Measurements from ENCODE around the gene HSD17B2. TPM values are rescaled to one million over a fixed set of nuclear protein-coding genes. Genes with fewer than 3 reads are reported as not detected.

HSD17B2 gene
- total RNA-seq, 1 experiment from 2014 or later: 0.55 TPM

DNA sequence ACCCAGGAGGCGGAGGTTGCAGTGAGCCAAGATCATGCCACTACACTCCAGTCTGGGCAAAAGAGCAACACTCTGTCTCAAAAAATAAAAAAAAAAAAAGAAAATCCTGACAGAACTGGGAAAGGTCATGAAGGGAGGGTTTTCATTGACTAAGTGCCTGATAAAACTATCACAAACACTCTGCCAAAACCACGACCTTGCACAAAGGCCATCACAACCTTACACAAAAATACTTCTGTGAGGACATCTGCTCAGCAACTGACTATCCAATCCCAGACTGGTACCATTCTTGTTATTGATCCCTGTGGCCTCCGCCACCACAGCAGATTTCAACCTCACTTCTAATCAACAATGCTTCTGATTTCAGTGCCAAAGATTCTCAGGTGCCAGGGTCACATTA lies 94.8 kb downstream of the HSD17B2 start:
- Mint-ChIP-seq H3K36me3 (no peaks in the 10 kb centered on the region), H3K27me3 (ENCODE audit: low read depth) (no peaks in the 10 kb centered on the region), H3K9me3 (no peaks in the 10 kb centered on the region), H3K4me1 (peaks cover 18% of the 10 kb centered on the region), H3K27ac (no peak overlapping the region), H3K4me3 (no peak overlapping the region)
- CTCF ChIA-PET: no interaction called here
- DNase-seq (ENCODE audit: low spot score): no peak
- no peak for ATAC-seq
- POLR2A ChIA-PET: no interaction called here
- TF ChIP-seq TP53 (CRISPR knock-in tag; IDR thresholded peaks at IDR 0.05): no peak
- no peak for TF ChIP-seq TEAD4 (CRISPR knock-in tag; IDR thresholded peaks at IDR 0.05)
- TF ChIP-seq ZSCAN18 (CRISPR knock-in tag; IDR thresholded peaks at IDR 0.05): no peak

DNA sequence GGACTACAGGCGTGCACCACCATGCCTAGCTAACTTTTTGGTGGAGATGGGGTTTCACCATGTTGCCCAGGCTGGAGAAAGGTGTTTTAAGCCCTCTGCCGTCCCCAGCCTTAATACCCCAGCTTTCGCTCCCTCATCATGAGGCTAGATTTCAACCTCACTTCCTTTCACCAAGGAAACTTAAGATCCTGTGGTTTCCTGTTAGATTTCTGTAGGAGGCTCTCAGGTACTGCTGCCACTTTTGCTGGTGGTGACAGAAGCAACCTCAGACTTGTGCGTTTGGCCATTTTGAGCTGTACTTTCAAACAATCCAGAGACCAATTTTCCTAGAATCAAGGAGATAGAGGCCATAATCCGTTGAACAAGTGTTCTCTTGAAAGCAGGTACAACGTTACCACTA lies 98.7 kb downstream of the HSD17B2 start:
- Mint-ChIP-seq H3K9me3 (no peaks in the 10 kb centered on the region), H3K36me3 (peaks cover 21% of the 10 kb centered on the region), H3K27me3 (ENCODE audit: low read depth) (no peaks in the 10 kb centered on the region), H3K4me1 (peaks cover 16% of the 10 kb centered on the region), H3K27ac (peak overlapping the region; percentile 57; the same call in 1 of the 2 replicates), H3K4me3 (no peak overlapping the region)
- DNase-seq (ENCODE audit: low spot score): no peak
- TF ChIP-seq NR3C1 (CRISPR knock-in tag; conservative IDR thresholded peaks at IDR 0.05; ENCODE audit: low read depth) (no peak), IRF2 (CRISPR knock-in tag; IDR thresholded peaks at IDR 0.05; ENCODE audit: borderline replicate concordance, low read depth) (no peak), CBFB (CRISPR knock-in tag; IDR thresholded peaks at IDR 0.05; ENCODE audit: low read depth) (no peak), GRHL2 (CRISPR knock-in tag; IDR thresholded peaks at IDR 0.05; ENCODE audit: insufficient replicate concordance, severe bottlenecking) (no peak), ZNF396 (CRISPR knock-in tag; IDR thresholded peaks at IDR 0.05; ENCODE audit: borderline replicate concordance) (no peak), JAZF1 (CRISPR knock-in tag; IDR thresholded peaks at IDR 0.05) (no peak), TP53 (CRISPR knock-in tag; IDR thresholded peaks at IDR 0.05) (no peak), CREM (CRISPR knock-in tag; IDR thresholded peaks at IDR 0.05) (no peak), ZNF263 (CRISPR knock-in tag; IDR thresholded peaks at IDR 0.05; ENCODE audit: low read depth) (no peak), HMGA2 (CRISPR knock-in tag; IDR thresholded peaks at IDR 0.05) (no peak), ZNF121 (CRISPR knock-in tag; IDR thresholded peaks at IDR 0.05) (no peak), PRRX2 (CRISPR knock-in tag; IDR thresholded peaks at IDR 0.05) (no peak), E2F4 (CRISPR knock-in tag; IDR thresholded peaks at IDR 0.05; ENCODE audit: borderline replicate concordance, low read depth) (no peak), PRDM15 (CRISPR knock-in tag; IDR thresholded peaks at IDR 0.05) (no peak), SP1 (CRISPR knock-in tag; conservative IDR thresholded peaks at IDR 0.05) (no peak), ETV6 (CRISPR knock-in tag; IDR thresholded peaks at IDR 0.05) (no peak), ZNF317 (CRISPR knock-in tag; IDR thresholded peaks at IDR 0.05; ENCODE audit: borderline replicate concordance, low read depth) (no peak), ZNF219 (CRISPR knock-in tag; IDR thresholded peaks at IDR 0.05; ENCODE audit: borderline replicate concordance) (no peak)
- TF ChIP-seq, protein P1, sequence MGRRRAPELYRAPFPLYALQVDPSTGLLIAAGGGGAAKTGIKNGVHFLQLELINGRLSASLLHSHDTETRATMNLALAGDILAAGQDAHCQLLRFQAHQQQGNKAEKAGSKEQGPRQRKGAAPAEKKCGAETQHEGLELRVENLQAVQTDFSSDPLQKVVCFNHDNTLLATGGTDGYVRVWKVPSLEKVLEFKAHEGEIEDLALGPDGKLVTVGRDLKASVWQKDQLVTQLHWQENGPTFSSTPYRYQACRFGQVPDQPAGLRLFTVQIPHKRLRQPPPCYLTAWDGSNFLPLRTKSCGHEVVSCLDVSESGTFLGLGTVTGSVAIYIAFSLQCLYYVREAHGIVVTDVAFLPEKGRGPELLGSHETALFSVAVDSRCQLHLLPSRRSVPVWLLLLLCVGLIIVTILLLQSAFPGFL (CRISPR knock-in tag; IDR thresholded peaks at IDR 0.05; ENCODE audit: borderline replicate concordance): no peak
- TF ChIP-seq, protein P2, sequence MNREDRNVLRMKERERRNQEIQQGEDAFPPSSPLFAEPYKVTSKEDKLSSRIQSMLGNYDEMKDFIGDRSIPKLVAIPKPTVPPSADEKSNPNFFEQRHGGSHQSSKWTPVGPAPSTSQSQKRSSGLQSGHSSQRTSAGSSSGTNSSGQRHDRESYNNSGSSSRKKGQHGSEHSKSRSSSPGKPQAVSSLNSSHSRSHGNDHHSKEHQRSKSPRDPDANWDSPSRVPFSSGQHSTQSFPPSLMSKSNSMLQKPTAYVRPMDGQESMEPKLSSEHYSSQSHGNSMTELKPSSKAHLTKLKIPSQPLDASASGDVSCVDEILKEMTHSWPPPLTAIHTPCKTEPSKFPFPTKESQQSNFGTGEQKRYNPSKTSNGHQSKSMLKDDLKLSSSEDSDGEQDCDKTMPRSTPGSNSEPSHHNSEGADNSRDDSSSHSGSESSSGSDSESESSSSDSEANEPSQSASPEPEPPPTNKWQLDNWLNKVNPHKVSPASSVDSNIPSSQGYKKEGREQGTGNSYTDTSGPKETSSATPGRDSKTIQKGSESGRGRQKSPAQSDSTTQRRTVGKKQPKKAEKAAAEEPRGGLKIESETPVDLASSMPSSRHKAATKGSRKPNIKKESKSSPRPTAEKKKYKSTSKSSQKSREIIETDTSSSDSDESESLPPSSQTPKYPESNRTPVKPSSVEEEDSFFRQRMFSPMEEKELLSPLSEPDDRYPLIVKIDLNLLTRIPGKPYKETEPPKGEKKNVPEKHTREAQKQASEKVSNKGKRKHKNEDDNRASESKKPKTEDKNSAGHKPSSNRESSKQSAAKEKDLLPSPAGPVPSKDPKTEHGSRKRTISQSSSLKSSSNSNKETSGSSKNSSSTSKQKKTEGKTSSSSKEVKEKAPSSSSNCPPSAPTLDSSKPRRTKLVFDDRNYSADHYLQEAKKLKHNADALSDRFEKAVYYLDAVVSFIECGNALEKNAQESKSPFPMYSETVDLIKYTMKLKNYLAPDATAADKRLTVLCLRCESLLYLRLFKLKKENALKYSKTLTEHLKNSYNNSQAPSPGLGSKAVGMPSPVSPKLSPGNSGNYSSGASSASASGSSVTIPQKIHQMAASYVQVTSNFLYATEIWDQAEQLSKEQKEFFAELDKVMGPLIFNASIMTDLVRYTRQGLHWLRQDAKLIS (CRISPR knock-in tag; IDR thresholded peaks at IDR 0.05; ENCODE audit: borderline replicate concordance): no peak
- ChIA-PET CTCF (no interaction called here), POLR2A (no interaction called here)
- ATAC-seq: no peak

Measured in WTC11 (cell line).